H9 (cell line): ENCODE results near the gene COMTD1. TPM values are rescaled to one million over a fixed set of nuclear protein-coding genes. Genes with fewer than 3 reads are reported as not detected.

Source experiments
- DNase-seq: peaks from one replicate; pipeline ENCODE4 v3.0.0-alpha.2; 2017
- H2AFZ ChIP-seq: one replicate; pipeline ENCODE4 v1.6.1; 2013; ENCODE audit warnings: mild to moderate bottlenecking, low read length, control low read depth, moderate library complexity
- H2AK5ac ChIP-seq: 2 replicates; pipeline ENCODE4 v1.6.1; 2013; ENCODE audit warnings: low read length, control low read depth, mixed read lengths; ENCODE audit not compliant: insufficient read length
- H2BK120ac ChIP-seq: one replicate; pipeline ENCODE4 v1.6.1; 2013; ENCODE audit warnings: low read depth, mild to moderate bottlenecking, low read length, control low read depth, inconsistent platforms; ENCODE audit not compliant: poor library complexity, severe bottlenecking
- H2BK12ac ChIP-seq: 2 replicates; pipeline ENCODE4 v1.6.1; 2013; ENCODE audit warnings: low read length, control low read depth, mixed read lengths, low read depth; ENCODE audit not compliant: insufficient read length
- H2BK15ac ChIP-seq: 2 replicates; pipeline ENCODE4 v1.6.1; 2013; ENCODE audit warnings: low read depth, low read length, control low read depth
- H2BK20ac ChIP-seq: one replicate; pipeline ENCODE4 v1.6.1; 2013; ENCODE audit warnings: low read depth, mild to moderate bottlenecking, low read length, control low read depth, inconsistent platforms; ENCODE audit not compliant: poor library complexity, severe bottlenecking
- H2BK5ac ChIP-seq: 2 replicates; pipeline ENCODE4 v1.6.1; 2013; ENCODE audit warnings: low read length, control low read depth, mixed read lengths; ENCODE audit not compliant: insufficient read length
- H3K14ac ChIP-seq: 2 replicates; pipeline ENCODE4 v1.6.1; 2013; ENCODE audit warnings: low read length, control low read depth; ENCODE audit not compliant: insufficient read depth
- H3K18ac ChIP-seq: 2 replicates; pipeline ENCODE4 v1.6.1; 2013; ENCODE audit warnings: low read depth, mild to moderate bottlenecking, mixed read lengths, low read length, control low read depth; ENCODE audit not compliant: insufficient read length
- H3K23ac ChIP-seq: 2 replicates; pipeline ENCODE4 v1.6.1; 2013; ENCODE audit warnings: low read length, control low read depth, mixed read lengths, low read depth; ENCODE audit not compliant: insufficient read length
- H3K23me2 ChIP-seq: 2 replicates; pipeline ENCODE4 v1.6.1; 2013; ENCODE audit warnings: low read depth, mild to moderate bottlenecking, mixed read lengths, low read length, control low read depth; ENCODE audit not compliant: insufficient read length, poor library complexity, severe bottlenecking
- H3K27ac ChIP-seq: 2 replicates; pipeline ENCODE4 v1.5.1; 2013; ENCODE audit warnings: low read length, control low read depth, mixed read lengths, low read depth; ENCODE audit not compliant: insufficient read length
- H3K27me3 ChIP-seq: 2 replicates; pipeline ENCODE4 v1.6.1; 2013; ENCODE audit warnings: low read length, control low read depth, inconsistent platforms; ENCODE audit not compliant: insufficient read depth
- H3K4ac ChIP-seq: 2 replicates; pipeline ENCODE4 v1.6.1; 2013; ENCODE audit warnings: low read depth, mild to moderate bottlenecking, control low read depth, inconsistent platforms, low read length, moderate library complexity
- H3K4me1 ChIP-seq: 2 replicates; pipeline ENCODE4 v1.6.1; 2013; ENCODE audit warnings: low read length, control low read depth, inconsistent platforms; ENCODE audit not compliant: insufficient read depth
- H3K4me2 ChIP-seq: 2 replicates; pipeline ENCODE4 v1.6.1; 2013; ENCODE audit warnings: low read length, control low read depth, mixed read lengths; ENCODE audit not compliant: insufficient read length, insufficient read depth
- H3K56ac ChIP-seq: 2 replicates; pipeline ENCODE4 v1.6.1; 2013; ENCODE audit warnings: low read depth, mild to moderate bottlenecking, mixed read lengths, low read length, control low read depth; ENCODE audit not compliant: insufficient read length
- H3K79me1 ChIP-seq: 2 replicates; pipeline ENCODE4 v1.6.1; 2013; ENCODE audit warnings: low read depth, mild to moderate bottlenecking, moderate library complexity, low read length, control low read depth, inconsistent platforms; ENCODE audit not compliant: insufficient read depth, poor library complexity, severe bottlenecking
- H3K79me2 ChIP-seq: 2 replicates; pipeline ENCODE4 v1.6.1; 2013; ENCODE audit warnings: low read length, control low read depth, inconsistent platforms; ENCODE audit not compliant: insufficient read depth
- H3K9ac ChIP-seq: 2 replicates; pipeline ENCODE4 v1.6.1; 2013; ENCODE audit warnings: low read length, control low read depth, mixed read lengths; ENCODE audit not compliant: insufficient read length; ENCODE audit errors: extremely low read depth
- H3K9me3 ChIP-seq: one replicate; pipeline ENCODE4 v1.6.1; 2013; ENCODE audit warnings: low read depth, low read length, inconsistent platforms; ENCODE audit not compliant: control insufficient read depth
- H3T11ph ChIP-seq: one replicate; pipeline ENCODE4 v1.6.1; 2013; ENCODE audit warnings: mild to moderate bottlenecking, low read length, control low read depth, inconsistent platforms
- H4K20me1 ChIP-seq: one replicate; pipeline ENCODE4 v1.6.1; 2013; ENCODE audit not compliant: control insufficient read depth, insufficient read length, insufficient read depth
- H4K5ac ChIP-seq: 2 replicates; pipeline ENCODE4 v1.6.1; 2013; ENCODE audit warnings: low read depth, mild to moderate bottlenecking, mixed read lengths, low read length, control low read depth; ENCODE audit not compliant: insufficient read length
- H4K8ac ChIP-seq: replicated peaks from 2 replicates; pipeline ENCODE4 v1.6.1; 2013; ENCODE audit warnings: low read length, control low read depth, mixed read lengths, low read depth; ENCODE audit not compliant: insufficient read length
- H4K91ac ChIP-seq: 2 replicates; pipeline ENCODE4 v1.6.1; 2013; ENCODE audit warnings: low read depth, mild to moderate bottlenecking, moderate library complexity, mixed read lengths, low read length, control low read depth; ENCODE audit not compliant: insufficient read length
- H3K27ac Mint-ChIP-seq, 3 experiments: 2 replicates in 2 of 3; 3 replicates in 1 of 3; pipeline ENCODE4 v1.8.0; 2020 to 2021; ENCODE audit warnings: mixed read lengths in 3 of 3, mild to moderate bottlenecking in 1 of 3, moderate library complexity in 1 of 3
- H3K27me3 Mint-ChIP-seq: 2 replicates; pipeline ENCODE4 v1.8.0; 2021; ENCODE audit warnings: low read depth, mild to moderate bottlenecking, moderate library complexity, mixed read lengths
- H3K36me3 Mint-ChIP-seq, 3 experiments: 2 replicates in 2 of 3; 3 replicates in 1 of 3; pipeline ENCODE4 v1.8.0; 2020 to 2021; ENCODE audit warnings: low read depth in 3 of 3, mixed read lengths in 3 of 3; ENCODE audit not compliant: insufficient read depth in 1 of 3
- H3K4me1 Mint-ChIP-seq, 2 experiments: 2 replicates each; pipeline ENCODE4 v1.8.0; 2020; ENCODE audit warnings: mixed read lengths in 2 of 2
- H3K4me3 Mint-ChIP-seq, 2 experiments: 2 replicates in 1 of 2; 3 replicates in 1 of 2; pipeline ENCODE4 v1.8.0; 2020 to 2021; ENCODE audit warnings: mild to moderate bottlenecking in 2 of 2, mixed read lengths in 2 of 2, moderate library complexity in 1 of 2
- H3K9me3 Mint-ChIP-seq, 2 experiments: 2 replicates in 1 of 2; 3 replicates in 1 of 2; pipeline ENCODE4 v1.8.0; 2020; ENCODE audit warnings: mild to moderate bottlenecking in 2 of 2, mixed read lengths in 2 of 2, moderate library complexity in 1 of 2
- CTCF ChIP-seq: fragments of 200-600 bp; sonication (generic); conservative IDR thresholded peaks from 3 replicates; pipeline ENCODE4 v1.8.0; 2021; ENCODE audit warnings: antibody characterized with exemption, mild to moderate bottlenecking
- WGBS: extraction: QIAGEN DNeasy Blood & Tissue Kit; methylation state at CpG from one replicate; pipeline ENCODE4 v1.1.7; 2013; ENCODE audit warnings: missing lambda C conversion rate, low lambda C conversion rate, mixed read lengths; ENCODE audit not compliant: insufficient read length; ENCODE audit errors: extremely low coverage; 5-methylcytosine and 5-hydroxymethylcytosine counted together
- total RNA-seq: library from RNA; stranded (reverse); gene quantifications from 2 replicates; pipeline ENCODE4 v1.2.1, GENCODE V29; 2021

COMTD1 gene
- total RNA-seq, 1 experiment from 2014 or later = 28.3 TPM

- H4K91ac ChIP-seq = no peak overlapping the region
- no peak overlapping the region for H2AFZ ChIP-seq
- no peaks in the 10 kb centered on the region for H3K9me3 ChIP-seq
- H3K4me1 ChIP-seq = no peaks in the 10 kb centered on the region; the same call in 1 of the 2 replicates
- H3K27ac ChIP-seq = no peak overlapping the region
- H3K4me1 Mint-ChIP-seq = peaks cover 8 to 10% of the 10 kb centered on the region in 2 experiments
- no peak overlapping the region for H3K23ac ChIP-seq
- H3K4me2 ChIP-seq = no peak overlapping the region
- no peak overlapping the region for H2BK20ac ChIP-seq
- H3K27me3 ChIP-seq = no peaks in the 10 kb centered on the region
- H3K56ac ChIP-seq = no peak overlapping the region
- H4K5ac ChIP-seq = no peak overlapping the region
- H2BK15ac ChIP-seq = no peak overlapping the region
- H3K4me3 Mint-ChIP-seq = no peak overlapping the region
- H3K23me2 ChIP-seq = peaks cover under 1% of the 10 kb centered on the region
- no CpG with 5 or more reads among the region's 12 CpGs for WGBS
- no peaks in the 10 kb centered on the region for H3K79me2 ChIP-seq
- H3K9ac ChIP-seq = no peak overlapping the region
- no peak overlapping the region for H2BK12ac ChIP-seq
- no peaks in the 10 kb centered on the region for H4K20me1 ChIP-seq
- TF ChIP-seq CTCF = no peak
- no peaks in the 10 kb centered on the region for H3K9me3 Mint-ChIP-seq
- no peak overlapping the region for H3T11ph ChIP-seq
- H3K79me1 ChIP-seq = no peaks in the 10 kb centered on the region
- peaks cover 4% of the 10 kb centered on the region for H3K27me3 Mint-ChIP-seq
- H3K4ac ChIP-seq = no peak overlapping the region
- H2BK120ac ChIP-seq = no peak overlapping the region
- no peaks in the 10 kb centered on the region for H3K36me3 Mint-ChIP-seq
- no peak overlapping the region for H3K14ac ChIP-seq
- no peak overlapping the region; a peak in 1 of 7 replicates for H3K27ac Mint-ChIP-seq
- no peak overlapping the region for H4K8ac ChIP-seq
- no peak overlapping the region for H2AK5ac ChIP-seq
- no peak overlapping the region for H2BK5ac ChIP-seq
- no peak overlapping the region for H3K18ac ChIP-seq
- DNase-seq = no peak
Measured at GRCh38 chr10:75240329-75241076, 4.7 kb upstream of the COMTD1 start.
